CD8-positive, alpha-beta memory T cell (primary cell): ENCODE data around the gene SLC1A6. TPM values are rescaled to one million over a fixed set of nuclear protein-coding genes. Genes with fewer than 3 reads are reported as not detected.
A peak's percentile ranks its signal among the peaks of the same experiment; 100 is the strongest.

Source experiments
- CTCF ChIA-PET: fragments of 350-600 bp; sonication (Branson Sonifier 250); formaldehyde crosslinking; loops from one replicate; lab custom pipeline; 2021; ENCODE audit warnings: antibody characterized with exemption; lab: Charles Lee
- POLR2A ChIA-PET: fragments of 350-600 bp; sonication (Branson Sonifier 250); formaldehyde crosslinking; loops from one replicate; lab custom pipeline; 2021; ENCODE audit warnings: antibody characterized with exemption; lab: Charles Lee
- DNase-seq, 5 donors: peaks; one replicate each; pipeline versions ENCODE4 v3.0.0 to v3.0.0-alpha.2; 2020 to 2022; ENCODE audit warnings: mixed read lengths in 1 of 5
- H3K27ac ChIP-seq: one replicate; pipeline ENCODE4 v1.7.0; 2013; ENCODE audit warnings: low read depth, mild to moderate bottlenecking, low read length, moderate library complexity
- H3K27me3 ChIP-seq: 2 replicates; pipeline ENCODE4 v1.7.0; 2013; ENCODE audit warnings: low read length, mild to moderate bottlenecking; ENCODE audit not compliant: insufficient read depth, poor library complexity, severe bottlenecking
- H3K36me3 ChIP-seq: 2 replicates; pipeline ENCODE4 v1.7.0; 2013; ENCODE audit warnings: mild to moderate bottlenecking, low read length, moderate library complexity; ENCODE audit not compliant: insufficient read depth
- H3K4me1 ChIP-seq: 2 replicates; pipeline ENCODE4 v1.7.0; 2013; ENCODE audit warnings: mild to moderate bottlenecking, low read length, moderate library complexity; ENCODE audit not compliant: insufficient read depth
- H3K4me3 ChIP-seq: 2 replicates; pipeline ENCODE4 v1.7.0; 2013; ENCODE audit warnings: mild to moderate bottlenecking, low read length
- H3K9me3 ChIP-seq: 2 replicates; pipeline ENCODE4 v1.7.0; 2013; ENCODE audit warnings: mild to moderate bottlenecking, low read length
- H3K27ac Mint-ChIP-seq, 8 donors: one replicate each; pipeline ENCODE4 v1.8.0; 2020 to 2021; ENCODE audit warnings: mixed read lengths in 8 of 8, mild to moderate bottlenecking in 6 of 8, inconsistent platforms in 3 of 8, moderate library complexity in 3 of 8
- H3K27me3 Mint-ChIP-seq, 2 donors: one replicate each; pipeline ENCODE4 v1.8.0; 2020 to 2021; ENCODE audit warnings: mixed read lengths in 2 of 2, mild to moderate bottlenecking in 1 of 2, moderate library complexity in 1 of 2
- H3K36me3 Mint-ChIP-seq, 3 donors: one replicate each; pipeline ENCODE4 v1.8.0; 2020 to 2021; ENCODE audit warnings: mixed read lengths in 3 of 3, inconsistent platforms in 1 of 3, mild to moderate bottlenecking in 1 of 3
- H3K4me1 Mint-ChIP-seq, 3 donors: one replicate each; pipeline ENCODE4 v1.8.0; 2020 to 2021; ENCODE audit warnings: mixed read lengths in 3 of 3, inconsistent platforms in 1 of 3, mild to moderate bottlenecking in 1 of 3
- H3K4me3 Mint-ChIP-seq, 7 donors: one replicate each; pipeline ENCODE4 v1.8.0; 2020 to 2021; ENCODE audit warnings: mixed read lengths in 7 of 7, mild to moderate bottlenecking in 6 of 7, moderate library complexity in 4 of 7, inconsistent platforms in 2 of 7
- H3K9me3 Mint-ChIP-seq, 5 donors: one replicate each; pipeline ENCODE4 v1.8.0; 2020 to 2022; ENCODE audit warnings: mixed read lengths in 5 of 5, mild to moderate bottlenecking in 3 of 5, moderate library complexity in 2 of 5, inconsistent platforms in 1 of 5
- polyA plus RNA-seq: library from polyadenylated mRNA; unstranded; fragments of 300-500 nt; fragmentation: Illumina TruSeq; gene quantifications from one replicate; pipeline ENCODE4 v1.2.3, GENCODE V29; 2021
- total RNA-seq, 2 experiments: library from RNA; stranded (reverse); gene quantifications; one replicate each; pipeline ENCODE4 v1.2.3, GENCODE V29; 2021

SLC1A6 gene
- total and polyA plus RNA-seq, 3 experiments from 2014 or later, result not detected

GRCh38 chr19:15010501-15011300 is 31.0 kb upstream of the SLC1A6 start:
- Histone ChIP-seq H3K9me3 (no peaks in the 10 kb centered on the region), H3K27ac (no peak overlapping the region), H3K27me3 (no peaks in the 10 kb centered on the region), H3K4me1 (no peaks in the 10 kb centered on the region), H3K36me3 (no peaks in the 10 kb centered on the region), H3K4me3 (no peak overlapping the region)
- ChIA-PET POLR2A (no interaction called here), CTCF (no interaction called here)
- no peaks in the 10 kb centered on the region for H3K36me3 Mint-ChIP-seq
- no peaks in the 10 kb centered on the region for H3K4me1 Mint-ChIP-seq
- no peak for DNase-seq
- H3K4me3 Mint-ChIP-seq, result no peak overlapping the region
- H3K9me3 Mint-ChIP-seq, result peaks cover 0 to 2% (median 0%) of the 10 kb centered on the region in 5 donors
- H3K27ac Mint-ChIP-seq, result no peak overlapping the region
- H3K27me3 Mint-ChIP-seq, result peaks cover 15 to 63% of the 10 kb centered on the region in 2 donors

GRCh38 chr19:15008308-15008707 is 28.6 kb upstream of the SLC1A6 start:
- H3K9me3 Mint-ChIP-seq, result no peaks in the 10 kb centered on the region
- no peaks in the 10 kb centered on the region for H3K36me3 Mint-ChIP-seq
- no peak overlapping the region for H3K27ac Mint-ChIP-seq
- ChIA-PET POLR2A (no interaction called here), CTCF (no interaction called here)
- no peak for DNase-seq
- no peak overlapping the region for H3K27ac ChIP-seq
- H3K4me1 Mint-ChIP-seq, result no peaks in the 10 kb centered on the region
- H3K27me3 Mint-ChIP-seq, result peaks cover 27 to 58% of the 10 kb centered on the region in 2 donors
- H3K36me3 ChIP-seq, result no peaks in the 10 kb centered on the region
- H3K4me3 Mint-ChIP-seq, result no peak overlapping the region
- H3K9me3 ChIP-seq, result no peaks in the 10 kb centered on the region
- no peaks in the 10 kb centered on the region for H3K4me1 ChIP-seq
- H3K27me3 ChIP-seq, result no peaks in the 10 kb centered on the region
- H3K4me3 ChIP-seq, result no peak overlapping the region

- H3K36me3 ChIP-seq, result no peaks in the 10 kb centered on the region
- H3K9me3 Mint-ChIP-seq, result peaks cover 0 to 3% (median 0%) of the 10 kb centered on the region in 5 donors
- DNase-seq, result no peak
- no peak overlapping the region for H3K27ac ChIP-seq
- no peak overlapping the region for H3K4me3 ChIP-seq
- H3K27me3 ChIP-seq, result no peaks in the 10 kb centered on the region
- H3K4me3 Mint-ChIP-seq, result no peak overlapping the region
- no peaks in the 10 kb centered on the region for H3K4me1 Mint-ChIP-seq
- H3K4me1 ChIP-seq, result no peaks in the 10 kb centered on the region
- H3K27me3 Mint-ChIP-seq, result peaks cover 13 to 61% of the 10 kb centered on the region in 2 donors
- H3K36me3 Mint-ChIP-seq, result no peaks in the 10 kb centered on the region
- no peaks in the 10 kb centered on the region for H3K9me3 ChIP-seq
- no peak overlapping the region for H3K27ac Mint-ChIP-seq
- CTCF ChIA-PET, result no interaction called here
- POLR2A ChIA-PET, result no interaction called here
These were observed 18.3 kb upstream of the SLC1A6 start for GRCh38 chr19:14997981-14998380.

- no peak for DNase-seq
- Mint-ChIP-seq H3K4me1 (no peaks in the 10 kb centered on the region), H3K4me3 (peak overlapping the region in 1 of 7 donors; percentile 60), H3K27ac (no peak overlapping the region), H3K27me3 (peaks cover 7 to 44% of the 10 kb centered on the region in 2 donors), H3K9me3 (peaks cover 0 to 3% (median 0%) of the 10 kb centered on the region in 5 donors), H3K36me3 (no peaks in the 10 kb centered on the region)
- POLR2A ChIA-PET, result no interaction called here
- no peaks in the 10 kb centered on the region for H3K36me3 ChIP-seq
- no peaks in the 10 kb centered on the region for H3K9me3 ChIP-seq
- no peaks in the 10 kb centered on the region for H3K27me3 ChIP-seq
- CTCF ChIA-PET, result no interaction called here
- H3K4me3 ChIP-seq, result no peak overlapping the region
- no peaks in the 10 kb centered on the region for H3K4me1 ChIP-seq
- H3K27ac ChIP-seq, result no peak overlapping the region
These were observed 13.1 kb upstream of the SLC1A6 start for GRCh38 chr19:14992780-14993179.

GRCh38 chr19:14985133-14985532 is 5.5 kb upstream of the SLC1A6 start:
- ChIA-PET POLR2A (no interaction called here), CTCF (no interaction called here)
- Histone ChIP-seq H3K4me1 (no peaks in the 10 kb centered on the region), H3K4me3 (no peak overlapping the region), H3K9me3 (no peaks in the 10 kb centered on the region), H3K27me3 (peaks cover 15% of the 10 kb centered on the region), H3K36me3 (no peaks in the 10 kb centered on the region), H3K27ac (no peak overlapping the region)
- no peak overlapping the region for H3K4me3 Mint-ChIP-seq
- H3K36me3 Mint-ChIP-seq, result no peaks in the 10 kb centered on the region
- no peak overlapping the region for H3K27ac Mint-ChIP-seq
- H3K27me3 Mint-ChIP-seq, result peaks cover 20 to 47% of the 10 kb centered on the region in 2 donors
- H3K4me1 Mint-ChIP-seq, result no peaks in the 10 kb centered on the region
- peaks cover 0 to 3% (median 0%) of the 10 kb centered on the region in 5 donors for H3K9me3 Mint-ChIP-seq
- DNase-seq, result no peak

- H3K4me1 ChIP-seq, result no peaks in the 10 kb centered on the region
- H3K4me3 ChIP-seq, result no peak overlapping the region
- Mint-ChIP-seq H3K27me3 (peaks cover 46 to 66% of the 10 kb centered on the region in 2 donors), H3K4me3 (no peak overlapping the region), H3K9me3 (peaks cover 0 to 4% (median 0%) of the 10 kb centered on the region in 5 donors), H3K4me1 (peaks cover 2 to 6% (median 6%) of the 10 kb centered on the region in 3 donors), H3K36me3 (no peaks in the 10 kb centered on the region), H3K27ac (peak overlapping the region in 1 of 8 donors; percentile 10)
- ChIA-PET CTCF (no interaction called here), POLR2A (no interaction called here)
- no peak overlapping the region for H3K27ac ChIP-seq
- H3K36me3 ChIP-seq, result no peaks in the 10 kb centered on the region
- no peaks in the 10 kb centered on the region for H3K9me3 ChIP-seq
- peaks cover 32% of the 10 kb centered on the region for H3K27me3 ChIP-seq
- DNase-seq, result no peak
These were observed 1.4 kb downstream of the SLC1A6 start for GRCh38 chr19:14978161-14978776.

GRCh38 chr19:14977128-14977527 is 2.5 kb downstream of the SLC1A6 start:
- no peak overlapping the region for H3K27ac Mint-ChIP-seq
- H3K36me3 Mint-ChIP-seq, result no peaks in the 10 kb centered on the region
- no peak overlapping the region for H3K4me3 Mint-ChIP-seq
- peaks cover 2 to 6% (median 6%) of the 10 kb centered on the region in 3 donors for H3K4me1 Mint-ChIP-seq
- Histone ChIP-seq H3K4me3 (no peak overlapping the region), H3K36me3 (no peaks in the 10 kb centered on the region), H3K27me3 (peaks cover 32% of the 10 kb centered on the region), H3K4me1 (no peaks in the 10 kb centered on the region), H3K27ac (no peak overlapping the region), H3K9me3 (no peaks in the 10 kb centered on the region)
- CTCF ChIA-PET, result no interaction called here
- H3K9me3 Mint-ChIP-seq, result peaks cover 0 to 5% (median 0%) of the 10 kb centered on the region in 5 donors
- POLR2A ChIA-PET, result no interaction called here
- peaks cover 48 to 66% of the 10 kb centered on the region in 2 donors for H3K27me3 Mint-ChIP-seq
- DNase-seq, result no peak

- no peak for DNase-seq
- no peaks in the 10 kb centered on the region for H3K4me1 ChIP-seq
- peaks cover 14% of the 10 kb centered on the region for H3K27me3 ChIP-seq
- no peak overlapping the region for H3K4me3 ChIP-seq
- ChIA-PET CTCF (no interaction called here), POLR2A (no interaction called here)
- Mint-ChIP-seq H3K36me3 (no peaks in the 10 kb centered on the region), H3K4me1 (peaks cover 2 to 6% (median 6%) of the 10 kb centered on the region in 3 donors), H3K9me3 (peaks cover 0 to 5% (median 0%) of the 10 kb centered on the region in 5 donors), H3K27me3 (peaks cover 41 to 59% of the 10 kb centered on the region in 2 donors), H3K27ac (no peak overlapping the region), H3K4me3 (no peak overlapping the region)
- no peaks in the 10 kb centered on the region for H3K9me3 ChIP-seq
- no peak overlapping the region for H3K27ac ChIP-seq
- H3K36me3 ChIP-seq, result no peaks in the 10 kb centered on the region
These were observed 5.2 kb downstream of the SLC1A6 start for GRCh38 chr19:14974488-14974887.
